HG03354 (cell line): ENCODE results near the gene SURF6.
A peak's percentile ranks its signal among the peaks of the same experiment; 100 is the strongest.

Source experiments
- ATAC-seq: cut with Tn5 transposase; IDR thresholded peaks from one replicate; pipeline ENCODE4 v1.9.1; 2021; ENCODE audit warnings: mild to moderate bottlenecking; ENCODE audit not compliant: unreplicated experiment, poor library complexity, severe bottlenecking

Gene SURF6

GRCh38 chr9:133369422-133369821 lies 33.4 kb upstream of the SURF6 start:
- no peak for ATAC-seq

GRCh38 chr9:133368249-133368881 lies 32.4 kb upstream of the SURF6 start:
- no peak for ATAC-seq

GRCh38 chr9:133367778-133368177 lies 31.8 kb upstream of the SURF6 start:
- ATAC-seq, result no peak

GRCh38 chr9:133367221-133367620 lies 31.2 kb upstream of the SURF6 start:
- no peak for ATAC-seq

GRCh38 chr9:133366435-133366834 lies 30.4 kb upstream of the SURF6 start:
- ATAC-seq, result no peak

GRCh38 chr9:133362359-133363044 lies 26.5 kb upstream of the SURF6 start:
- no peak for ATAC-seq

GRCh38 chr9:133361507-133362092 lies 25.6 kb upstream of the SURF6 start:
- no peak for ATAC-seq

- ATAC-seq, result no peak
Measured at GRCh38 chr9:133360400-133361393, 24.7 kb upstream of the SURF6 start.

- no peak for ATAC-seq
Measured at GRCh38 chr9:133359399-133360175, 23.6 kb upstream of the SURF6 start.

GRCh38 chr9:133357656-133358055 lies 21.7 kb upstream of the SURF6 start:
- ATAC-seq, result no peak

GRCh38 chr9:133356391-133357091 lies 20.6 kb upstream of the SURF6 start, which contains the start of the genes SURF1 and SURF2:
TSS of gene SURF1 (minus strand) at chr9:133356487. CDS start at chr9:133356453, 34 bp downstream.
TSS of gene SURF2 (plus strand) at chr9:133356550. CDS start at chr9:133356593, 43 bp downstream.
- ATAC-seq, result peak; percentile 79

GRCh38 chr9:133355881-133356357 lies 19.9 kb upstream of the SURF6 start:
- ATAC-seq, result peak; percentile 38

- ATAC-seq, result no peak
Measured at GRCh38 chr9:133354766-133355165, 18.8 kb upstream of the SURF6 start.

- ATAC-seq, result no peak
Measured at GRCh38 chr9:133353548-133353947, 17.6 kb upstream of the SURF6 start.

- no peak for ATAC-seq
Measured at GRCh38 chr9:133352635-133353340, 16.8 kb upstream of the SURF6 start.

GRCh38 chr9:133351908-133352634 lies 16.1 kb upstream of the SURF6 start:
- no peak for ATAC-seq

- ATAC-seq, result no peak
Measured at GRCh38 chr9:133351526-133351907, 15.5 kb upstream of the SURF6 start.
